GM18519 (cell line): Measurements from ENCODE around the gene RAD18.

ENCODE experiments used
- ATAC-seq: cut with Tn5 transposase; IDR thresholded peaks from one replicate; pipeline ENCODE4 v1.9.1; 2021; ENCODE audit warnings: mild to moderate bottlenecking, moderate library complexity; ENCODE audit not compliant: unreplicated experiment, low FRiP score

RAD18 gene

GRCh38 chr3:8909160-8909559 lies 54.1 kb downstream of the RAD18 start:
- no peak for ATAC-seq

- ATAC-seq, result no peak
Observed at GRCh38 chr3:8903191-8903590, 60.1 kb downstream of the RAD18 start.

GRCh38 chr3:8900869-8901268 lies 62.4 kb downstream of the RAD18 start:
- ATAC-seq, result no peak

GRCh38 chr3:8899876-8900460 lies 63.3 kb downstream of the RAD18 start:
- ATAC-seq, result no peak

- ATAC-seq, result no peak
Observed at GRCh38 chr3:8895829-8896228, 67.4 kb downstream of the RAD18 start.

- no peak for ATAC-seq
Observed at GRCh38 chr3:8893001-8893400, 70.3 kb downstream of the RAD18 start.

- ATAC-seq, result no peak
Observed at GRCh38 chr3:8891774-8892173, 71.5 kb downstream of the RAD18 start.

GRCh38 chr3:8891303-8891702 lies 72.0 kb downstream of the RAD18 start:
- ATAC-seq, result no peak

- no peak for ATAC-seq
Observed at GRCh38 chr3:8888301-8888915, 74.9 kb downstream of the RAD18 start.

GRCh38 chr3:8887435-8888300 lies 75.6 kb downstream of the RAD18 start:
- no peak for ATAC-seq

GRCh38 chr3:8886546-8886945 lies 76.7 kb downstream of the RAD18 start:
- no peak for ATAC-seq

- no peak for ATAC-seq
Observed at GRCh38 chr3:8885536-8886316, 77.5 kb downstream of the RAD18 start.

- no peak for ATAC-seq
Observed at GRCh38 chr3:8884630-8885290, 78.5 kb downstream of the RAD18 start.

GRCh38 chr3:8882642-8883041 lies 80.6 kb downstream of the RAD18 start:
- ATAC-seq, result no peak

GRCh38 chr3:8882171-8882593 lies 81.1 kb downstream of the RAD18 start:
- no peak for ATAC-seq

GRCh38 chr3:8879347-8879944 lies 83.8 kb downstream of the RAD18 start:
- no peak for ATAC-seq

- ATAC-seq, result no peak
Observed at GRCh38 chr3:8875836-8876235, 87.4 kb downstream of the RAD18 start.

GRCh38 chr3:8873740-8874139 lies 89.5 kb downstream of the RAD18 start:
- no peak for ATAC-seq

GRCh38 chr3:8872261-8872660 lies 91.0 kb downstream of the RAD18 start:
- ATAC-seq, result no peak

- ATAC-seq, result no peak
Observed at GRCh38 chr3:8871306-8871705, 92.0 kb downstream of the RAD18 start.
